Measurements from ENCODE around the gene CNKSR3.

The CNKSR3 gene

DNA sequence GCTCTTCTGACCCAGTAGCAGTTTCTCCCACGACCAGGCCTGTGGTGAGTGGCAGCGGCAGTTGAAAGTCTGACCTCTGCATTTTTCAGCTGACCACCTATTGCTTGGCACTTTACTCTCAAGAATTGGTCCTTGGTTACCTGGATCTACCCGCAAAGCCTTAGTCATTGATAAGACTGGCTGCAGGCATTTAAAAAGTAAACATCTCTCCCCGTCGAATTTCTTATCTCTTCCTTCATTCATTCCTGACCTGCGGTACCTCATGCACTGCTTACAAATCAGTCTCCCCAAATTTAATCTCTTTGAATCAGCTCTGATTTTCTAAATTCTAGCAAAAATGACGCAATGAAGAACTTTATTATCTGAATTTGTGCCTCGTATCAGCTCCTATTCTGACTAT lies 127.7 kb downstream of the CNKSR3 start:
- POLR2A ChIA-PET, result no interaction called here

DNA sequence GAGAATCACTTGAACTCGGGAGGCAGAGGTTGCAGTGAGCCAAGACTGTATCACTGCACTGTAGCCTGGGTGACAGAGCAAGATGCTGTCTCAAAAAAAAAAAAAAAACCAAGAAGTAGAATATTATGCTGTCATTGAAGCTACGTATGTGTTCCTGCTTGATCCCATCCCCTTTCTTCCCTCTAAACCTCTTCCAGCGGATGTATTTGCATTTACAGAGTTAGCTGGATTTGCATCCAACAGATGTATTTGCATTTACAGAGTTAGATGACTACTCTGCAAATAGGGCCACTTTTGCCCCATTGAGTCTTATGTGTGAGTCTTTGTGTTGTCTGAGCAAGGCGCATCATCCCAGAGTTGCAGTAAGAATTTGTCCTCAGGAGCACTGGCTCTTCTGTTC lies 128.9 kb downstream of the CNKSR3 start:
- ChIA-PET POLR2A (no interaction called here), CTCF (interaction anchor here (1.2 kb wide), 1 partner anchor 10 kb away, joined by 3 read pairs; no protein-coding TSS in a partner anchor)
- DNase-seq (ENCODE audit: extremely low spot score), result no peak
- TF ChIP-seq, protein P1, sequence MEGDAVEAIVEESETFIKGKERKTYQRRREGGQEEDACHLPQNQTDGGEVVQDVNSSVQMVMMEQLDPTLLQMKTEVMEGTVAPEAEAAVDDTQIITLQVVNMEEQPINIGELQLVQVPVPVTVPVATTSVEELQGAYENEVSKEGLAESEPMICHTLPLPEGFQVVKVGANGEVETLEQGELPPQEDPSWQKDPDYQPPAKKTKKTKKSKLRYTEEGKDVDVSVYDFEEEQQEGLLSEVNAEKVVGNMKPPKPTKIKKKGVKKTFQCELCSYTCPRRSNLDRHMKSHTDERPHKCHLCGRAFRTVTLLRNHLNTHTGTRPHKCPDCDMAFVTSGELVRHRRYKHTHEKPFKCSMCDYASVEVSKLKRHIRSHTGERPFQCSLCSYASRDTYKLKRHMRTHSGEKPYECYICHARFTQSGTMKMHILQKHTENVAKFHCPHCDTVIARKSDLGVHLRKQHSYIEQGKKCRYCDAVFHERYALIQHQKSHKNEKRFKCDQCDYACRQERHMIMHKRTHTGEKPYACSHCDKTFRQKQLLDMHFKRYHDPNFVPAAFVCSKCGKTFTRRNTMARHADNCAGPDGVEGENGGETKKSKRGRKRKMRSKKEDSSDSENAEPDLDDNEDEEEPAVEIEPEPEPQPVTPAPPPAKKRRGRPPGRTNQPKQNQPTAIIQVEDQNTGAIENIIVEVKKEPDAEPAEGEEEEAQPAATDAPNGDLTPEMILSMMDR (IDR thresholded peaks at IDR 0.05; ENCODE audit: control extremely low read depth, extremely low read depth, low read depth, missing control alignments), result no peak

More for the DNA sequence above, 127.7 kb downstream of the CNKSR3 start:
- CTCF ChIA-PET, result no interaction called here
- TF ChIP-seq, protein P1 (IDR thresholded peaks at IDR 0.05; ENCODE audit: control extremely low read depth, extremely low read depth, low read depth, missing control alignments), result no peak
- DNase-seq (ENCODE audit: extremely low spot score), result no peak

DNA sequence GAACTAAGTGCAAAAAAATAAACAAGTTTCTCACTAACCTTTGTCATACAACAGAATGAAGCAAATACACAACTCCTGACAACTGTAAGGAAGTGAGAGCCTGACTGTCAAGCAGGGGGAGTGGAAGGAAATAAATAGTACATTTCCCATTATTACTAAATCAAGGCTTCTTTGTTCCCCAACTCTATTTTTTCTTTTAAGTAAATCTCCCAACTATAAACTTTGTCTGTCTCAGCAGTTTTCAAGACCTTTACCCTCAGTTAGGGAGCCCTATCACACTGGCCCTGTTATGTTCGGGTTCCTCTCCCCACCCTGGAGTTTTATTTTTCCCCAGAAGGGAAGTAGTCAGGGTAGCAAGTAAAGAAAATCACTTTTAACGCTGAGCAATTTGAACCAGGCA lies 129.7 kb downstream of the CNKSR3 start:
- DNase-seq (ENCODE audit: extremely low spot score), result no peak
- TF ChIP-seq, protein P1 (IDR thresholded peaks at IDR 0.05; ENCODE audit: control extremely low read depth, extremely low read depth, low read depth, missing control alignments), result no peak
- ChIA-PET CTCF (interaction anchor here (1.2 kb wide), 1 partner anchor 10 kb away, joined by 3 read pairs; no protein-coding TSS in a partner anchor), POLR2A (no interaction called here)

DNA sequence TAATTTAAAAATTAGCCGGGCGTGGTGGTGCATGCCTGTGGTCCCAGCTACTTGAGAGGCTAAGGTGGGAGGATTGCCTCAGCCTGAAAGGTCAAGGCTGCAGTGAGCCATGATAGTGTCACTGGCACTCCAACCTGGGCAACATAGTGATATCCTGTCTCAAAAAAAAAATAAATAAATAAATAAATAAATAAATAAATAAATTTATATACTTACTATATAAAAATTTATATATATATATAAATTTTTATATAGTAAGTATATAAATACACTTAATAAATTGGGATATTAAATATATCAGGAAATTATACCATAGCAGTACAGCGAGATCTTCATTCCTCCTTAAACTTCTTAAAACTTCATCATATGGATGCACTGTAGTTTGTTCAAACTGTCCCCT lies 130.9 kb downstream of the CNKSR3 start:
- CTCF ChIA-PET, result interaction anchor here (1.5 kb wide), 1 partner anchor 8 kb away, joined by 4 read pairs; no protein-coding TSS in a partner anchor
- no peak for DNase-seq (ENCODE audit: extremely low spot score)
- TF ChIP-seq, protein P1 (IDR thresholded peaks at IDR 0.05; ENCODE audit: control extremely low read depth, extremely low read depth, low read depth, missing control alignments), result no peak
- POLR2A ChIA-PET, result no interaction called here

DNA sequence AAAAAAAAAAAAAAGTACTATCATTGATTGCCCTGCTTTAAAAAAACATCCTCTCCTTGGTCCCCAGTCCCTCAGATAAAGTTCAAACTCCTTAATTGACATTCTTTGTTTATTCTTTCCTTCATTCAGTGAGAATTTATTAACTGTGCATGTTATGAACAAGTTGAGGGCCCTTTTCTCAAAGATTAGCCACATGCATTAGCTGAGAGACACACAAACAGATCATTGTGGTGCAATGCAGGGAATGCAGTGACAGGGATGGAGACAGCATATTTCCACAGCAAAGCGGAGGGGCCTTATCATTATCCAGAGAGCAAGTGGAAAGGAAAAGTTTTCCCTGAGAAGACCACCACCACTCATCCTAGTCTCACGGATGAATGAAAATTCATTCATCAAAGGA lies 132.0 kb downstream of the CNKSR3 start:
- ChIA-PET CTCF (interaction anchor here (1.5 kb wide), 1 partner anchor 9 kb away, joined by 4 read pairs; no protein-coding TSS in a partner anchor), POLR2A (no interaction called here)
- TF ChIP-seq, protein P1 (IDR thresholded peaks at IDR 0.05; ENCODE audit: control extremely low read depth, extremely low read depth, low read depth, missing control alignments), result no peak
- no peak for DNase-seq (ENCODE audit: extremely low spot score)

DNA sequence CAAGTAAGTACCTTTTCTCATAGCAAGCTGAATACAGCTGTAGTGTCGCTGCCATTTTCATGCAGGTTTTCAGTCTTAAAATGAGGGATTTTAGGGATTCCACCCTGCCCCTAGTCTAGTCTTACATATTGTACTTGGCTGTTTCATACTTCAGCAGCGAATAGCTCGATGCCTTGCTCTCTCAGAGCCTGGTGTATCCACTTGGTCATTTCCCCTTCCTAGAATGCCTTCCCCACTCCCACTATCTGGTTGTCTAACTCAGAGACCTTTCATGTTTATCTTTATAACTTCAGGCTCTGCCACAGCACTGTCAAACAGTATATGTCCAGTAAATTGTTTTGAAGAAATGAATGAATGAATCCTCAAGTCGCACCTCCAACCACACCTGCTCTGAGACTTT lies 132.8 kb downstream of the CNKSR3 start:
- CTCF ChIA-PET, result no interaction called here
- TF ChIP-seq, protein P1 (IDR thresholded peaks at IDR 0.05; ENCODE audit: control extremely low read depth, extremely low read depth, low read depth, missing control alignments), result no peak

DNA sequence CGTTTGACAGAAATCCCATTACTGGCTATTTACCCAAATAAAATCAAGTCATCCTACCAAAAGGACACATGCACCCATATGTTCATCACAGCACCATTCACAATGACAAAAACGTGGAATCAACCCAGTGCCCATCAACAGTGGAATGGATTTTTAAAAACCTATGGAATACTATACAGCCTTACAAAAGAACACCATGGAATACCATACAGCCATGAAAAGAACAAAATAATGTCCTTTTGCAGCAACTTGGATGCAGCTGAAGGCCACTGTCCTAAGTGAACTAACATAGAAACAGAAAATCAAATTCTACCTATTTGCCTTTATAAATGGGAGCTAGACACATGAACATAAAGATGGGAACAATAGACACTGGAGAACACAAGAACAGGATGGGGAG lies 136.5 kb downstream of the CNKSR3 start:
- ChIA-PET POLR2A (no interaction called here), CTCF (no interaction called here)
- TF ChIP-seq, protein P1 (IDR thresholded peaks at IDR 0.05; ENCODE audit: control extremely low read depth, extremely low read depth, low read depth, missing control alignments), result no peak
- DNase-seq (ENCODE audit: extremely low spot score), result no peak

More for the DNA sequence above, 132.8 kb downstream of the CNKSR3 start:
- POLR2A ChIA-PET, result no interaction called here
- DNase-seq (ENCODE audit: extremely low spot score), result no peak
